ENCODE measurements around the gene MAGI2.

DNA sequence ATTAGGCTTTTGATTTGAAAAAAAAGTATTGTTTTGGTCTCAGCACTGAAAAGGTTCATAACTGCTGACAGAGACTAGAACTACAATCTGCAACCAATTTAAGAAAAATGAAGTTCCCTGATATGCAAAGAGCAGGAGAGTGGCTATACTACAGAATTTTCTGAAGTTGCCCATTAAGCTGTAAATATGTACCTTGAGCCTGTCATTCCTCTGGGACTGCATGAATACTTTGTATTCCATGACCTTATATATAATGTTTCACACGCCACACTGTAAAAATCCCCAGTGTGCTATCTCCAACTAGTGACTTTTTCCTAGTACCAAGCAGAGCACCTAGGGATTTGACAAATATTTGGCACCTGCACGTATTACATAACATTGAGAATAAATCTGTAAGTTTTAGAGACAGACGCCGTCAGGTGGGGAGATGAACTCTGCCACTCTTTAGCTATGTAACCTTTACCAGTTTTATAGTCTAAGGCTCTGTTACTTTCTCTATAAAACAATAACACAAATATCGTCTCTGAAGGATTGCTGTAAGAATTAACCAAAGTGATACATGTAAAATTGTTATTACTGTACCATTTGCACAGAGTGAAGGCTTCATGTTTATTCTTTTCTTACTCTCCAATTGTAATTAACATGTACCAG lies 235.4 kb downstream of the MAGI2 start:
- TF ChIP-seq, protein P1, sequence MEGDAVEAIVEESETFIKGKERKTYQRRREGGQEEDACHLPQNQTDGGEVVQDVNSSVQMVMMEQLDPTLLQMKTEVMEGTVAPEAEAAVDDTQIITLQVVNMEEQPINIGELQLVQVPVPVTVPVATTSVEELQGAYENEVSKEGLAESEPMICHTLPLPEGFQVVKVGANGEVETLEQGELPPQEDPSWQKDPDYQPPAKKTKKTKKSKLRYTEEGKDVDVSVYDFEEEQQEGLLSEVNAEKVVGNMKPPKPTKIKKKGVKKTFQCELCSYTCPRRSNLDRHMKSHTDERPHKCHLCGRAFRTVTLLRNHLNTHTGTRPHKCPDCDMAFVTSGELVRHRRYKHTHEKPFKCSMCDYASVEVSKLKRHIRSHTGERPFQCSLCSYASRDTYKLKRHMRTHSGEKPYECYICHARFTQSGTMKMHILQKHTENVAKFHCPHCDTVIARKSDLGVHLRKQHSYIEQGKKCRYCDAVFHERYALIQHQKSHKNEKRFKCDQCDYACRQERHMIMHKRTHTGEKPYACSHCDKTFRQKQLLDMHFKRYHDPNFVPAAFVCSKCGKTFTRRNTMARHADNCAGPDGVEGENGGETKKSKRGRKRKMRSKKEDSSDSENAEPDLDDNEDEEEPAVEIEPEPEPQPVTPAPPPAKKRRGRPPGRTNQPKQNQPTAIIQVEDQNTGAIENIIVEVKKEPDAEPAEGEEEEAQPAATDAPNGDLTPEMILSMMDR (IDR thresholded peaks at IDR 0.05), result no peak
- no peak for TF ChIP-seq POLR2A (IDR thresholded peaks at IDR 0.05)

Measured in esophagus squamous epithelium (tissue), 4 donors.